Thymus (tissue), 11 donors: ENCODE results near the gene LYPD5. TPM values are rescaled to one million over a fixed set of nuclear protein-coding genes. Genes with fewer than 3 reads are reported as not detected.

Experiments
- DNase-seq, 9 donors: peaks; one replicate each; pipeline ENCODE4 v3.0.0-alpha.2; 2013; ENCODE audit warnings: low spot score in 9 of 9, low read depth in 6 of 9, missing footprints in 1 of 9
- H3K27ac ChIP-seq, 2 donors: one replicate each; pipeline ENCODE4 v1.5.1; 2013; ENCODE audit warnings: control low read depth in 1 of 2, low read depth in 1 of 2, low read length in 1 of 2, mild to moderate bottlenecking in 1 of 2, moderate library complexity in 1 of 2
- H3K27me3 ChIP-seq, 2 donors: one replicate each; pipeline ENCODE4 v1.5.1; 2013; ENCODE audit warnings: low read length in 1 of 2; ENCODE audit not compliant: control insufficient read depth in 2 of 2, insufficient read depth in 1 of 2
- H3K36me3 ChIP-seq, 2 donors: one replicate each; pipeline ENCODE4 v1.5.1; 2013; ENCODE audit warnings: low read length in 1 of 2, mild to moderate bottlenecking in 1 of 2, moderate library complexity in 1 of 2; ENCODE audit not compliant: control insufficient read depth in 2 of 2, insufficient read depth in 2 of 2
- H3K4me1 ChIP-seq, 2 donors: one replicate each; pipeline ENCODE4 v1.5.1; 2013; ENCODE audit warnings: low read length in 2 of 2; ENCODE audit not compliant: control insufficient read depth in 2 of 2, insufficient read depth in 2 of 2
- H3K4me3 ChIP-seq, 2 donors: one replicate each; pipeline ENCODE4 v1.5.1; 2013; ENCODE audit warnings: low read length in 2 of 2, control low read depth in 1 of 2, mild to moderate bottlenecking in 1 of 2
- H3K9me3 ChIP-seq, 2 donors: one replicate each; pipeline ENCODE4 v1.5.1; 2013; ENCODE audit warnings: low read length in 1 of 2, mild to moderate bottlenecking in 1 of 2; ENCODE audit not compliant: control insufficient read depth in 2 of 2, insufficient read depth in 1 of 2
- WGBS: extraction: QIAGEN DNeasy Blood & Tissue Kit; methylation state at CpG from one replicate; pipeline ENCODE4 v1.1.7; 2013; 5-methylcytosine and 5-hydroxymethylcytosine counted together
- polyA plus RNA-seq: library from polyadenylated mRNA; stranded (reverse); fragments of 200-250 nt; gene quantifications from one replicate; pipeline ENCODE4 v1.2.3, GENCODE V29; 2013
- total RNA-seq: library from RNA; stranded (reverse); fragments of 120-200 nt; gene quantifications from one replicate; pipeline ENCODE4 v1.2.4, GENCODE V29; 2013
- donor health status: healthy.

LYPD5 gene
- total and polyA plus RNA-seq, 2 donors: 1.7 to 3.2 TPM

DNA sequence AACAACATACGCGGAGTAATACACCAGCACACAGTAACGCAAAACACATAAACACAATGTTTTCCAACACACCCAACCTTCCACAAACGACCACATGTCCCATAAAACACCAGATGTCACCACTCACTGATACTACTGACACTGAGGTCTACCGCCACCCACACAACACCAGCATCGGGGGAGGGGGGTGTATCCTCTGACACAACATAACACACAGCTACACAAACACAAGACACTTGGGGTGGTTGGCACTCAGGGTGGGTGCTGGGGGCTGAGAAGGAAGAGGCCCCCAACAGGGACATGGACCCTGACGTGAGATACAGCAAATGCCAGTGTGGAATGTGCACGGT, 20.0 kb downstream of the LYPD5 start:
- 70% methylated on average over 8 of the region's 8 CpGs for WGBS
- no peak overlapping the region for H3K27ac ChIP-seq
- H3K9me3 ChIP-seq: no peaks in the 10 kb centered on the region
- DNase-seq: no peak
- H3K27me3 ChIP-seq: no peaks in the 10 kb centered on the region
- peaks cover 45 to 67% of the 10 kb centered on the region in 2 donors for H3K4me1 ChIP-seq
- no peaks in the 10 kb centered on the region for H3K36me3 ChIP-seq
- H3K4me3 ChIP-seq: no peak overlapping the region

GRCh38 chr19:43781630-43782310, 20.5 kb downstream of the LYPD5 start:
- H3K4me1 ChIP-seq: peaks cover 48 to 72% of the 10 kb centered on the region in 2 donors
- WGBS: 96% methylated on average over 14 of the region's 14 CpGs

DNA sequence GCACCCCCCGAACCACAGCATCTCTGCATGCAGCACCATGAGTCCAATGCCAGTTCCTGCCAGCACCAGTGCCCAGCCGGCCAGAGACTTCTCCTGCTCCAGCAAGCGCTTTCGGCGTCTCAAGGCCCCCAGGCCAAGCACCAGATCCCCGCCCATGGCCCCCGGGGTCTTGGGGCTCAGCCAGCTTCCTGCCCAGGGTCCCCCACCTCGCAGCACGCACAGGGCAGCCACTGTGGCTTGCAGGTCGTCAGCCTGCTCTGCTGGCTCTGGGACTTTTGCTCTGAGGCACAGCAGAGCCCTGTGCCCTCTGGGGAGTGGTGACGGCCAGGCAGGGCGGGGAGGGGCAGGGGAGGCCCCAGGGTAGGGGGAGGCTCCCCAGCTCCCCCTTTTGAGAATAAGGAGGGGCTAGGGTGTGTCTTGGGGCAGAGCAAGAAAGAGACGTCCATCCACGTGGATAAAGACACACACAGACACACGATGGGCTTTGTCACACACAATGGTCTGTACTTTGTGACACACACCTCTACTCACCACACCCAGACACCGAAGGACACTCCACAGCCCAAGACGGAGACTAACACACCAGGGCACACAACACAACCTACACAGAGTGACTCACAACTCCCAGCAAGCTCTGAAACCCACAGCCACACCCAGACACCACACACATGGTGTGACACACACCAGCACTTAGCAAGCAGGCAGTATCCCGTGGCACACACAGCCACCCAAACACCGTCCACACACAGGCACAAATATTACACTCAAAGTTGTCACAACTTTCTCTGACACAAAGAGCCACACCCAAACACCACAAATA, 21.3 kb downstream of the LYPD5 start, which contains the start of gene KCNN4:
Gene KCNN4 (minus strand): TSS at position 268 of the 820 bp plus-strand sequence. CDS start 112 bp downstream, at position 156.
- WGBS: 14% methylated on average over 19 of the region's 19 CpGs
- H3K36me3 ChIP-seq: no peaks in the 10 kb centered on the region
- H3K9me3 ChIP-seq: no peaks in the 10 kb centered on the region
- H3K27ac ChIP-seq: peak within 1 kb of the TSS; percentile 88 to 94
- peaks cover 49 to 81% of the 10 kb centered on the region in 2 donors for H3K4me1 ChIP-seq
- H3K4me3 ChIP-seq: peak within 1 kb of the TSS; percentile 53 to 62
- peak in 3 of 9 donors; percentile 38 to 65 (median 45) for DNase-seq
- H3K27me3 ChIP-seq: no peaks in the 10 kb centered on the region

More at GRCh38 chr19:43781630-43782310, 20.5 kb downstream of the LYPD5 start:
- H3K27me3 ChIP-seq: no peaks in the 10 kb centered on the region
- no peak overlapping the region for H3K4me3 ChIP-seq
- H3K9me3 ChIP-seq: no peaks in the 10 kb centered on the region
- H3K27ac ChIP-seq: no peak overlapping the region
- no peaks in the 10 kb centered on the region for H3K36me3 ChIP-seq
- no peak for DNase-seq

DNA sequence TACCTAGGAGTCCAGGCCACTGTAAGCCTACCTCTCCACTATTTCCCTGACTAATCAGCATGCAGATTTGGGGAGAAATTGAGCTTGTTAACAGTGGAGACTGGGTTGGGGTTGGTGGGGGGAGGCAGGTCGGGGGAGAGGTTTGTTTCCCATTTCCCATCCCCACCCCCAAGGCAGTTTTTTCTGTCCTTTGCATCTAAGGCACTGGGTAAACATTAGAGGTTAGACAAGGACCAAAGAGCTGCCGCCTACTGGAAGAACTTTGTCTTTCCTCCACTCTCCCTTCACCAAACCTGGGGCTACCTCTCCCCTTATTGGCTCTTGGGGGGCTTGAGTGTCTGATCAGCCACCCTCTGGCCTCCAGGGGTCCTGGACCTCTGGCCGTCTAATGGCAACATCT, 22.4 kb downstream of the LYPD5 start:
- H3K36me3 ChIP-seq: no peaks in the 10 kb centered on the region
- peaks cover 45 to 81% of the 10 kb centered on the region in 2 donors for H3K4me1 ChIP-seq
- peak in 1 of 9 donors; percentile 68 for DNase-seq
- peak overlapping the region; percentile 11 to 94 for H3K27ac ChIP-seq
- no peaks in the 10 kb centered on the region for H3K9me3 ChIP-seq
- 8% methylated on average over 3 of the region's 3 CpGs for WGBS
- peak overlapping the region; percentile 53 to 62 for H3K4me3 ChIP-seq
- no peaks in the 10 kb centered on the region for H3K27me3 ChIP-seq

GRCh38 chr19:43779147-43779819, 23.0 kb downstream of the LYPD5 start:
- Histone ChIP-seq H3K27ac (peak overlapping the region; percentile 64 to 94), H3K9me3 (no peaks in the 10 kb centered on the region), H3K4me3 (peak overlapping the region; percentile 53 to 62), H3K27me3 (no peaks in the 10 kb centered on the region), H3K4me1 (peaks cover 40 to 76% of the 10 kb centered on the region in 2 donors), H3K36me3 (peaks cover 0 to 3% of the 10 kb centered on the region in 2 donors)
- DNase-seq: no peak
- 30% methylated on average over 16 of the region's 16 CpGs for WGBS

DNA sequence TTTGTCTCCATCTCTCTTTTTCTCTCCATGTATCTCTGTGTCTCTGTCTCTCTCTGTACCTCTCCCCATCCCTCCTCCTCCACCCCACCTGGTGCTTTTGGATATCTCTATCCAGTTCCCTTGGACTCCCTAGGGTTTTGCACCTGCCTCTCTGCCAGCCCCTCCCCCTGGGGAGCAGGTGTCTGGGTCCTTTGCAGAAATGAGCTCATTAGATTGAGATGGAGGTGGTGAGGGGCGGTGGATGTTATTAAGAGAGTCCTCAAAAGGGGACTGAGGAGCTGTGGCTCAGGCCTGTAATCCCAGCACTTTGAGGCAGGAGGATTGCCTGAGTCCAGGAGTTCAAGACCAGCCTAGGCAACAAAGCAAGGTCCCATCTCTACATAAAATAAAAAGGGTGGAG, 23.6 kb downstream of the LYPD5 start:
- peak in 1 of 9 donors; percentile 65 for DNase-seq
- Histone ChIP-seq H3K27me3 (peaks cover 0 to 4% of the 10 kb centered on the region in 2 donors), H3K4me3 (peak overlapping the region in 1 of 2 donors; percentile 62), H3K27ac (peak overlapping the region; percentile 64 to 94), H3K9me3 (no peaks in the 10 kb centered on the region), H3K4me1 (peaks cover 37 to 71% of the 10 kb centered on the region in 2 donors), H3K36me3 (peaks cover 0 to 9% of the 10 kb centered on the region in 2 donors)
- 43% methylated on average over 1 of the region's 1 CpG for WGBS

- under 1% methylated on average over 4 of the region's 4 CpGs for WGBS
- H3K4me1 ChIP-seq: peaks cover 35 to 66% of the 10 kb centered on the region in 2 donors
- H3K27me3 ChIP-seq: peaks cover 0 to 4% of the 10 kb centered on the region in 2 donors
- H3K9me3 ChIP-seq: no peaks in the 10 kb centered on the region
- peak overlapping the region; percentile 93 to 94 for H3K27ac ChIP-seq
- H3K4me3 ChIP-seq: peak overlapping the region; percentile 16 to 28
- peak; percentile 74 to 95 (median 86) for DNase-seq
- H3K36me3 ChIP-seq: peaks cover 0 to 22% of the 10 kb centered on the region in 2 donors
Measured at GRCh38 chr19:43777163-43777695, 25.0 kb downstream of the LYPD5 start.

DNA sequence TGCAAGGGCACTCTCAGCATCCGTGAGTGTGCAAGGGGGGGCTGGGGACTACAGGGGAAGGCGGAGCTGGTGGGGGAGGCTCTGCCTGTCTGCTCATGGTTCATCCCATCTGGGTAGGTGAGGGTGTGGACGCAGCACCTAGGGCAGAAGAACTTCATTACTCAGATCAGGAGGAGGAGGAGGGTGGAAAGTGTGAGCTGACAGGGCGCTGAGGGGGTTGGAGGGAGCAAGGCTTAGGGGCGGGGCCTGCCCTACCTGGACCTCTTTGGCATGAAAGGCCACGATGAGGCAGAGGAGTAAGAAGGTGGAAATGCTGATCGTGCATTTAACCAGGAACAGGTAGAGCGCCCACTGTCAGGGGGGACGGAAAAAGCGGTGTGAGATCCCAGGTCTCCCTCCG, 26.0 kb downstream of the LYPD5 start:
- no peak for DNase-seq
- Histone ChIP-seq H3K4me3 (no peak overlapping the region), H3K4me1 (peaks cover 35 to 58% of the 10 kb centered on the region in 2 donors), H3K27ac (peak overlapping the region; percentile 46 to 94), H3K9me3 (no peaks in the 10 kb centered on the region), H3K36me3 (peaks cover 0 to 27% of the 10 kb centered on the region in 2 donors), H3K27me3 (peaks cover 0 to 4% of the 10 kb centered on the region in 2 donors)
- 83% methylated on average over 11 of the region's 11 CpGs for WGBS
